OCI-LY7 (cell line): Measurements from ENCODE around the gene SLC9A3.

Experiments used
- CTCF ChIP-seq: fragments of 200-600 bp; sonication (generic); conservative IDR thresholded peaks from 2 replicates; pipeline ENCODE4 v1.5.1; 2014; ENCODE audit warnings: mild to moderate bottlenecking, antibody characterized with exemption, low read length, moderate library complexity, mixed read lengths
- EZH2phosphoT487 ChIP-seq: fragments of 200-600 bp; sonication (generic); IDR thresholded peaks from 2 replicates; pipeline ENCODE4 v1.6.1; 2018; ENCODE audit warnings: low read depth, borderline replicate concordance, mild to moderate bottlenecking, mixed run types, antibody characterized with exemption, low read length, moderate library complexity, mixed read lengths

DNA sequence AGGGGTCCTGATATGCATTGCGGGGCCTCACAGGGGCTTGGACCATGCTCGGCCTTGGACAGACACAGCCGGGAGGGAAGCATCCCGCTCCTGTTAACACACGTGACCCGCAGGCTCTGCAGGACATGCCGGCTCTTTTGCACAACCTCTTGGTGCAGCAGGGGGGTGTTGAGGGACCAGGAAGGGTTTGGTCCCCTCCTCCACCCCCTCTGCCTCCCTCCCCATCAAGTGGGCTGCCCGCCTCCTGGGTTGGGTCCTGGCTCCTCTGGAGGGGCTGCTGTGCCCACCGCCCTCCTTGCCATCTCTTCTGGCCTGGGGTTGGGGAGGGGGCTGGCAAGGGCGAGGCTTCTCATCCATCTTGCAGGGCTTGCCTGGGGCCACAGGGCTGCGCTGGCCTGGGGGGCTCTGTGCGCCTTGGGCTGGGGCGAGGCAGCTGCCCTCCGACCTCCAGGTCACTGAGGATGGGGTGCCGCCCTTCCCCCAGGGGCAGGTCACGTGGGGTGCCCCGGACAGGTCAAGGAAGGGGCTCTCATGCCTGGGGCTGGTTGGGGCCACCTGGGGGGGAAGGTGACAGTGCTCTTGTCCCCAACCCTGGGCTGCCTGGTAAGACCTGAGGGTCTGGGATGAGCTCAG is 16.8 kb upstream of the SLC9A3 start:
- TF ChIP-seq CTCF (no peak), EZH2phosphoT487 (no peak)
